GM19372 (cell line): ENCODE measurements around the gene RNF207.

ENCODE experiments used
- ATAC-seq: cut with Tn5 transposase; IDR thresholded peaks from one replicate; pipeline ENCODE4 v1.9.1; 2021; ENCODE audit warnings: mild to moderate bottlenecking, low read depth, moderate library complexity; ENCODE audit not compliant: unreplicated experiment

RNF207 gene

GRCh38 chr1:6172549-6172948 is 33.4 kb upstream of the RNF207 start:
- ATAC-seq = no peak

DNA sequence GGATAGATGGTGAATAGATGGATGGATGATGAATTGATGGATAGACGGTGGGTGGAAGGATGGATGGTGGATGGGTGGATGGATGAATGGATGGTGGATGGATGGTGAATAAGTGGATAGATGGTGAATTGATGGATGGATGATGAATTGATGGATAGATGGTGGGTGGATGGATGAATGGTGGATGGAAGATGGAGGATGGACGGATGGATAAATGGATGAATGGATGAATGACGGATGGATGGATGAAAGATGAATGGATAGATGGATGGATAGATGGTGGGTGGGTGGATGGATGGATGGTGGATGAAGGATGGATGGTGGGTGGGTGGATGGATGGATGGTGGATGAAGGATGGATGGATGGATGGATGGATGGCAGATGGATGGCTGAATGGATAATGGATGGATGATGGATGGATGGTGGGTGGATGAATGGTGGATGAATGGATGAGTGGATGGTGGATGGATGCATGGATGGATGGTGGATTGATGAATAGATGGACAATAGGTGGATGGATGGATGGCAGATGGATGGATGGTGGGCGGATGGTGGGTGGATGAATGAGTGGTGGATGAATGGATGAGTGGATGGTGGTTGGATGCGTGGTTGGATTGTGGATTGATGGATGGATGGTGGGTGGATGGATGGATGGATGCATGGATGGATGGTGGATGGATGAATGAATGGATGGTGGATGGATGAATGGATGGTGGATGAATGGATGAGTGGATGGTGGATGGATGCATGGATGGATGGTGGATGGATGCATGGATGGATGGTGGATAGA is 31.1 kb upstream of the RNF207 start:
- ATAC-seq = no peak

- no peak for ATAC-seq
These were observed 30.5 kb upstream of the RNF207 start for GRCh38 chr1:6175411-6175828.

DNA sequence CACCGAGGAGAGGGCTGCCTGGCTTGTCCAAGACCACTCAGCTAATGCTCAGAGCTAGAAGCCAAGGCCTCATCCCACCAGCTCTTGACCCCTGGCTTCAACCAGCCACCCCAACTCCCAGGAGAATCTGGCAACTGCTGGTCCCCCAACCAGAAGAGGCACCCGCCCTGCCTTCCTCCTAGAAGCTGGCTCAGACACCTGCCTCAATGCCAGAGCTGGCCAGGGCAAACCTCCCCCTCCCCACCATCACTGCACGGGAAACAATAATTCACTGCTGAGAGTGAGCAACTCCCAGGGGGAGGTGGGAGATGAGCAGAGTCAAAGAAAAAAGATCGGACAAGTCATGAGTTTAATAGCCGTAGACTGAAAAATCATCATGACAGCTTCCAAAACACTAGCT is 29.1 kb upstream of the RNF207 start:
- ATAC-seq = no peak

GRCh38 chr1:6177681-6178380 is 28.1 kb upstream of the RNF207 start:
- ATAC-seq = no peak

GRCh38 chr1:6178751-6179563 is 27.0 kb upstream of the RNF207 start:
- ATAC-seq = no peak

DNA sequence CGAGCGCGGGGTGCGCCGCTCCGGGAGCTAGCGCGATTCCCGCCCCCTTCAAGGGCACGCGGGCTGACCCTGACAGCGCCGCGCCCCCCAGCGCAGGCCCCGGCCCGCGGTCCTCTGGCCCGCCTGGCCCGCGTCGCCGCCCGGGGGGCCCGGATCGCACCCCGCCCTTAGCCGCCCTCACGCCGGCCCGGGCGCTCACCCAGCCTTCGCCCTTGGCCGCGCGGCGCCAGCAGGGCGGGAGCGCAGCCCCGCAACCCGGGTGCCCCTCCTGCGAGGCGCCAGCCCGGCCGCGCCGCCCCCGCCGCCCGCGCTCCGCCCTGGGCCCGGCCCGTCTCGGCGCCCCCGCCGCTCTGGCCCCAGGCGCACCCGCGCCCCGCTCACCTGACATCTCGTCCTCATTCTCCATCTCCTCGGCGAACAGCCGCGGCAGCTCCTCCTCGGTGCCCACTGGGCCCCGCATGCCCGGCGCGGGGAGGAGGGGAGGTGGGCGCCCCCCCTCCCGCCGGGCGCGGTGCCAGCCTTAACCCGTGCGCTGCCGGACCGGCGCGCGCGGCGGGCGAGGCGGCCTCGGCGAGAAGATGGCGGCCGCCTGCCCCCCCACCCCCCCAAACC is 26.2 kb upstream of the RNF207 start:
- ATAC-seq = no peak

DNA sequence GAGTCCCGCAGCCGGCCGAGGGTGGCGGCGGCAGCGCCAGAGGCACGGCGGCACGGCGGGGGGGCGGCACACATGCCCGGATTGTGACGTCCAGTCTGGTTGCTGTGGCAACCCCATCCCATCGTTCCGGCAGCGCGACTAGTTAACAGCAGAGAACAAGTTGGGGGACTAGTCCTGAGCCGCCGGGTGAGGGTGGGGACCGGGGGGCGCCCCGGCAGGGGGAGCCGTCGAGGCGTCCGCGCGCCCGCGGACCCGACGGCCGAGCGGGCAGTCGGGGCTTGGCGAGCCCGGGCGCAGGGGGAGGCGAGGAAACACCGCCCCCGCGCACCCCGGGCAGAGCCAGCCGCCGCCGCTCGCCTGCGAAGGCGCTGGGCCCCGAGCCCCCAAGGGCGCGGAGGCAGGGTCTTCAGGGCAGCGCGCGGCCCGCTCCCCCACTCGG is 25.6 kb upstream of the RNF207 start, which contains the start of gene CHD5:
CHD5 (minus strand) TSS at position 54 of the 439 bp plus-strand sequence. CDS start 298 bp downstream, outside the sequence.
- no peak for ATAC-seq

DNA sequence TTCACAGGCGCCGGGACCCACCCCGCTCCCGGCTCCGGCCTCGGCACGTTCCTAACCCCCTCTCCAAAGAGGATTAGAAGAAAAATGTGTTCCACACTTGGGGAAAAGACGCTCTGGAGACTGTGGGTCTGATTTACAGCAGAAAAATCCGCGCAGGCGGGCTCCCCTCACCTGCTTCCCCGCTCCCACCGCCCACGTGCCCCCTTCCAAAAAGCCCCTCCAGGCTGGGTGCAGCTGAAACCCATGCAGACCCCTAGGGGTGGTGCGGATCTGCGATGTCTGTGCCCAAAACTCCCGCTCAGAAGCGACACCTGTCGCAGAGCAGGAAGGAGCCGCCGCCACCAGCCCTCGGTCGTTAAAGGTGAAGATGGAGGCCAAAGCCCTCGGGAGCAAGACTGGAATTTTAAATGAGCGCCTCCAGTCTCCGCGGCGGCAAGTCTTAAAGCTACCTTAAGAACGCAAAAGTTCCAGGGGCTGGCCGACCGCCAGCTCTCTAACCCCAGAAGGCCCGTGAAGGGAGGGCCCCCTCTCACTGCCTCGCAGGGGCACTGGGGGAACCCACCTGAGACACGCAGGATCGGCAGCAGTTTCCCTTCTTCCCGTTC is 25.1 kb upstream of the RNF207 start:
- ATAC-seq = no peak

GRCh38 chr1:6181347-6181770 is 24.6 kb upstream of the RNF207 start:
- ATAC-seq = no peak

GRCh38 chr1:6183520-6183989 is 22.4 kb upstream of the RNF207 start:
- ATAC-seq = no peak

GRCh38 chr1:6184083-6184783 is 21.7 kb upstream of the RNF207 start:
- no peak for ATAC-seq

- no peak for ATAC-seq
These were observed 20.8 kb upstream of the RNF207 start for GRCh38 chr1:6185151-6185550.

DNA sequence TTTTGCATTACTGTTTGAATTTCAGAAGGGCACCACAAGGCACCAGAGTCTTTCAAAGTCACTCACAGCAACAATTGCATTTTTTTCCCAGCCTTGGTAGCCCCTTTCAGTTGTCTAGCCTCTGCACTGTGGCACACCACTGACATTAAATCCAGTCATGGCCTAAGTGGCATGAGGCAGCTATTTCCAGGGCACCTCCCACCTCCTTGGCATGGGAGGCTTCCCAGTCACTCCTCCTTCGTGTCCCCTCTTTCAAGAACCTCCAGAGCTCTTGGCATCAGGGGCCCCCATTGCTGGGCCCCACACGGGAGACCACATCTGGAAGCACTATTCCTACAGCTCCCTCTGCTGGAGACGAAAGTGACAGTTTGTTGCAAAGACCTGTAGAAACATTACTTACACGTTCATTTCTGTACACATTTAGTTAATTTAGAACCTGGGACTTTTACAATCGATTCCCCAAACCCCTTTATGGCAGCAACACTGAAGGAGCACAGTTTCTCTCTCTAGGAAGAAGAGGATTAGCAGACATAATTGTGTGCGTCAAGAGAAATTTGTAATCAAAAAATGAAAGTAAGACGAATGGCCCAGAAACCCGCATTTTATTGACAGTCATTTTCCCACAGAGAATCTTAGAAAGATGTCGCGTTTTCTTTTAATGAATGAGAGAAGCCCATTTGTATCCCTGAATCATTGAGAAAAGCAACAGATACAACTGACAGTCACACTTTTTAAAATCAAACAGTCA is 20.1 kb upstream of the RNF207 start:
- ATAC-seq = no peak

GRCh38 chr1:6188466-6188865 is 17.5 kb upstream of the RNF207 start:
- no peak for ATAC-seq

DNA sequence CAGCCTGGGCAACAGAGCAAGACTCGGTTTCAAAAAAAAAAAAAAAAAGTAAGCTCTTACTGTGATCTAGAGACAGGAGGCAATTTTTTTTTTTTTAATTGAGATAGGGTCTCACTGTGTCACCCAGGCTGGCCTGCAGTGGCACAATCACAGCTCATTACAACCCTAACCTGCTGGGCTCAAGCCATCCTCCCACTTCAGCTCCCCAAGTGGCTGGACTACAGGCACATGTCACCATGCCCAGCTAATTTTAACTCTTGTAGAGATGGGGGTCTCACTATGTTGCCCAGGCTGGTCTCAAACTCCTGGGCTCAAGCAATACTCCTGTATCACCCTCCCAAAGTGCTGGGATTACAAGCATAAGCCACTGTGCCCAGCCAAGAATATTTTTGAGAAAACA is 14.0 kb upstream of the RNF207 start:
- no peak for ATAC-seq

GRCh38 chr1:6197746-6198427 is 8.0 kb upstream of the RNF207 start:
- no peak for ATAC-seq

- peak; percentile 12 for ATAC-seq
These were observed 7.1 kb upstream of the RNF207 start for GRCh38 chr1:6198646-6199297.
